OCI-LY7 (cell line): ENCODE results near the gene SPATA21. TPM values are rescaled to one million over a fixed set of nuclear protein-coding genes. Genes with fewer than 3 reads are reported as not detected.

Experiments
- BruUV-seq: library from RNA; stranded (reverse); fragments of 400-500 nt; replicated peaks from 2 replicates; lab custom pipeline; 2021; lab: Mats Ljungman, UMichigan
- CTCF ChIA-PET: fragments of 300-600 bp; sonication (Branson Sonifier 250); formaldehyde crosslinking; loops from one replicate; lab custom pipeline; 2022; ENCODE audit warnings: antibody characterized with exemption; ENCODE audit not compliant: unreplicated experiment; lab: Charles Lee
- POLR2A ChIA-PET: fragments of 300-600 bp; sonication (Branson Sonifier 250); formaldehyde crosslinking; loops from one replicate; lab custom pipeline; 2022; ENCODE audit warnings: antibody characterized with exemption; lab: Charles Lee
- DNase-seq: peaks from one replicate; pipeline ENCODE4 v3.0.0-alpha.2; 2015; ENCODE audit warnings: low spot score
- H2AFZ ChIP-seq: fragments of 200-600 bp; sonication (generic), shearing (Covaris generic); 2 replicates; pipeline ENCODE4 v1.6.1; 2014; ENCODE audit warnings: mild to moderate bottlenecking, antibody characterized with exemption, low read length, moderate library complexity
- H3K27ac ChIP-seq: fragments of 200-600 bp; sonication (generic); 2 replicates; pipeline ENCODE4 v1.5.1; 2014; ENCODE audit warnings: mixed run types, low read depth, mild to moderate bottlenecking, moderate library complexity, low read length, inconsistent platforms; ENCODE audit not compliant: poor library complexity, severe bottlenecking
- H3K36me3 ChIP-seq: fragments of 200-600 bp; sonication (generic); 2 replicates; pipeline ENCODE4 v1.6.1; 2014; ENCODE audit warnings: mild to moderate bottlenecking, antibody characterized with exemption, low read length, moderate library complexity, mixed read lengths; ENCODE audit not compliant: insufficient read depth
- H3K4me1 ChIP-seq: fragments of 200-600 bp; sonication (generic); 2 replicates; pipeline ENCODE4 v1.5.1; 2014; ENCODE audit warnings: mild to moderate bottlenecking, low read length; ENCODE audit not compliant: insufficient read depth, poor library complexity, severe bottlenecking
- H3K4me2 ChIP-seq: fragments of 200-600 bp; sonication (generic); 2 replicates; pipeline ENCODE4 v1.6.1; 2014; ENCODE audit warnings: mild to moderate bottlenecking, low read length
- H3K4me3 ChIP-seq: fragments of 200-600 bp; sonication (generic); 2 replicates; pipeline ENCODE4 v1.5.1; 2014; ENCODE audit warnings: mild to moderate bottlenecking, low read depth, low read length; ENCODE audit not compliant: poor library complexity, severe bottlenecking
- H3K79me2 ChIP-seq: fragments of 200-600 bp; sonication (generic); 2 replicates; pipeline ENCODE4 v1.6.1; 2016; ENCODE audit warnings: low read depth, mild to moderate bottlenecking, low read length, moderate library complexity, mixed read lengths; ENCODE audit not compliant: insufficient read depth
- H3K9me2 ChIP-seq: fragments of 200-600 bp; sonication (generic); 2 replicates; pipeline ENCODE4 v1.6.1; 2016; ENCODE audit warnings: mild to moderate bottlenecking, low read length, mixed read lengths; ENCODE audit not compliant: insufficient read depth
- H3K9me3 ChIP-seq: fragments of 200-600 bp; sonication (generic); 2 replicates; pipeline ENCODE4 v1.6.1; 2014; ENCODE audit warnings: mild to moderate bottlenecking, mixed run types, low read length, mixed read lengths
- H4K20me1 ChIP-seq: fragments of 200-600 bp; sonication (generic); 2 replicates; pipeline ENCODE4 v1.6.1; 2014; ENCODE audit warnings: mild to moderate bottlenecking, antibody characterized with exemption, low read length, moderate library complexity, mixed read lengths; ENCODE audit not compliant: insufficient read depth
- EZH2phosphoT487 ChIP-seq: fragments of 200-600 bp; sonication (generic); IDR thresholded peaks from 2 replicates; pipeline ENCODE4 v1.6.1; 2018; ENCODE audit warnings: low read depth, borderline replicate concordance, mild to moderate bottlenecking, mixed run types, antibody characterized with exemption, low read length, moderate library complexity, mixed read lengths
- intact Hi-C: fragments of 100-400 bp; cut with micrococcal nuclease; formaldehyde crosslinking; loops from one replicate; pipeline ENCODE4 v1.10.0; 2022; ENCODE audit not compliant: unreplicated experiment
- total RNA-seq, 2 experiments: library from RNA; depleted of rRNA in 1 of 2; stranded (reverse); fragments of >200 nt in 1 of 2; shearing (Covaris generic) in 1 of 2; gene quantifications; 2 replicates each; pipeline ENCODE4 v1.2.3, GENCODE V29; 2014 to 2022
- TF ChIP-seq, protein P1 (sequence below): fragments of 200-600 bp; sonication (generic); conservative IDR thresholded peaks from 2 replicates; pipeline ENCODE4 v1.5.1; 2014; ENCODE audit warnings: mild to moderate bottlenecking, antibody characterized with exemption, low read length, moderate library complexity, mixed read lengths

SPATA21 gene
- total RNA-seq, 2 experiments from 2014 or later, result 0.40 TPM; not detected in 1

GRCh38 chr1:16391411-16391810 lies 45.8 kb downstream of the SPATA21 start:
- Histone ChIP-seq H3K9me2 (no peaks in the 10 kb centered on the region), H3K4me1 (peaks cover 30% of the 10 kb centered on the region), H3K27ac (peak overlapping the region; percentile 1), H3K4me2 (no peak overlapping the region), H3K9me3 (no peaks in the 10 kb centered on the region), H3K79me2 (peaks cover 62% of the 10 kb centered on the region), H4K20me1 (peaks cover 31% of the 10 kb centered on the region; the same call in 1 of the 2 replicates), H3K36me3 (peaks cover 56% of the 10 kb centered on the region), H2AFZ (no peak overlapping the region), H3K4me3 (no peak overlapping the region)
- ChIA-PET POLR2A (no interaction called here), CTCF (interaction anchor here (0.6 kb wide), 1 partner anchor 185 kb away, joined by 3 read pairs; no protein-coding TSS in a partner anchor)
- no TSS peak for BruUV-seq
- intact Hi-C loops, result no loop called here
- no peak for TF ChIP-seq EZH2phosphoT487
- TF ChIP-seq, protein P1, sequence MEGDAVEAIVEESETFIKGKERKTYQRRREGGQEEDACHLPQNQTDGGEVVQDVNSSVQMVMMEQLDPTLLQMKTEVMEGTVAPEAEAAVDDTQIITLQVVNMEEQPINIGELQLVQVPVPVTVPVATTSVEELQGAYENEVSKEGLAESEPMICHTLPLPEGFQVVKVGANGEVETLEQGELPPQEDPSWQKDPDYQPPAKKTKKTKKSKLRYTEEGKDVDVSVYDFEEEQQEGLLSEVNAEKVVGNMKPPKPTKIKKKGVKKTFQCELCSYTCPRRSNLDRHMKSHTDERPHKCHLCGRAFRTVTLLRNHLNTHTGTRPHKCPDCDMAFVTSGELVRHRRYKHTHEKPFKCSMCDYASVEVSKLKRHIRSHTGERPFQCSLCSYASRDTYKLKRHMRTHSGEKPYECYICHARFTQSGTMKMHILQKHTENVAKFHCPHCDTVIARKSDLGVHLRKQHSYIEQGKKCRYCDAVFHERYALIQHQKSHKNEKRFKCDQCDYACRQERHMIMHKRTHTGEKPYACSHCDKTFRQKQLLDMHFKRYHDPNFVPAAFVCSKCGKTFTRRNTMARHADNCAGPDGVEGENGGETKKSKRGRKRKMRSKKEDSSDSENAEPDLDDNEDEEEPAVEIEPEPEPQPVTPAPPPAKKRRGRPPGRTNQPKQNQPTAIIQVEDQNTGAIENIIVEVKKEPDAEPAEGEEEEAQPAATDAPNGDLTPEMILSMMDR, result no peak
- DNase-seq, result no peak

- no peak for TF ChIP-seq EZH2phosphoT487
- TF ChIP-seq, protein P1, result no peak
- Histone ChIP-seq H3K79me2 (peaks cover 96% of the 10 kb centered on the region), H4K20me1 (peaks cover 40% of the 10 kb centered on the region; the same call in 1 of the 2 replicates), H3K36me3 (peaks cover 44% of the 10 kb centered on the region), H3K4me2 (peak overlapping the region; percentile 28; the same call in 1 of the 2 replicates), H2AFZ (no peak overlapping the region), H3K27ac (no peak overlapping the region), H3K9me3 (no peaks in the 10 kb centered on the region), H3K4me1 (peaks cover 32% of the 10 kb centered on the region), H3K4me3 (no peak overlapping the region), H3K9me2 (no peaks in the 10 kb centered on the region)
- intact Hi-C loops, result no loop called here
- no peak for DNase-seq
- BruUV-seq, result no TSS peak
- ChIA-PET CTCF (interaction anchor here (0.9 kb wide), 1 partner anchor 16 kb away, joined by 3 read pairs; no protein-coding TSS in a partner anchor), POLR2A (no interaction called here)
These were observed 49.7 kb downstream of the SPATA21 start for GRCh38 chr1:16387201-16388188.
